OCI-LY7 (cell line): Measurements from ENCODE around the gene CTSO.

Experiments
- CTCF ChIP-seq: fragments of 200-600 bp; sonication (generic); conservative IDR thresholded peaks from 2 replicates; pipeline ENCODE4 v1.5.1; 2014; ENCODE audit warnings: mild to moderate bottlenecking, antibody characterized with exemption, low read length, moderate library complexity, mixed read lengths
- EZH2phosphoT487 ChIP-seq: fragments of 200-600 bp; sonication (generic); IDR thresholded peaks from 2 replicates; pipeline ENCODE4 v1.6.1; 2018; ENCODE audit warnings: low read depth, borderline replicate concordance, mild to moderate bottlenecking, mixed run types, antibody characterized with exemption, low read length, moderate library complexity, mixed read lengths

GRCh38 chr4:155966171-155966570, 12.5 kb upstream of the CTSO start:
- no peak for TF ChIP-seq CTCF
- no peak for TF ChIP-seq EZH2phosphoT487
